IPS-15b (cell line): ENCODE measurements around the gene ITFG2.
"Not testable (repeated sequence)": the region's sequence is repeated elsewhere in the genome, so short reads cannot be mapped to it uniquely, and the experiment has no call there.

Experiments used
- H3K27me3 ChIP-seq: one replicate; pipeline ENCODE4 v1.6.1; 2013; ENCODE audit warnings: low read length; ENCODE audit not compliant: control insufficient read depth, insufficient read depth
- H3K36me3 ChIP-seq: one replicate; pipeline ENCODE4 v1.6.1; 2013; ENCODE audit warnings: low read length; ENCODE audit not compliant: control insufficient read depth, insufficient read depth
- H3K4me1 ChIP-seq: one replicate; pipeline ENCODE4 v1.6.1; 2013; ENCODE audit warnings: mild to moderate bottlenecking, low read length; ENCODE audit not compliant: control insufficient read depth, insufficient read depth
- H3K4me3 ChIP-seq: one replicate; pipeline ENCODE4 v1.5.1; 2013; ENCODE audit warnings: low read depth, low read length
- H3K9ac ChIP-seq: one replicate; pipeline ENCODE4 v1.6.1; 2013; ENCODE audit warnings: low read depth, mild to moderate bottlenecking, low read length
- H3K9me3 ChIP-seq: one replicate; pipeline ENCODE4 v1.6.1; 2013; ENCODE audit warnings: mild to moderate bottlenecking, low read length; ENCODE audit not compliant: control insufficient read depth, insufficient read depth

ITFG2 gene

GRCh38 chr12:2857576-2857975, 45.1 kb downstream of the ITFG2 start:
- H3K36me3 ChIP-seq: peaks cover 22% of the 10 kb centered on the region
- H3K4me3 ChIP-seq: no peak overlapping the region
- H3K9me3 ChIP-seq: no peaks in the 10 kb centered on the region

GRCh38 chr12:2858334-2858733, 45.9 kb downstream of the ITFG2 start:
- Histone ChIP-seq H3K36me3 (peaks cover 29% of the 10 kb centered on the region), H3K27me3 (no peaks in the 10 kb centered on the region), H3K4me1 (no peaks in the 10 kb centered on the region), H3K4me3 (no peak overlapping the region), H3K9me3 (no peaks in the 10 kb centered on the region), H3K9ac (no peak overlapping the region)

More at GRCh38 chr12:2857576-2857975, 45.1 kb downstream of the ITFG2 start:
- no peaks in the 10 kb centered on the region for H3K4me1 ChIP-seq
- no peak overlapping the region for H3K9ac ChIP-seq
- H3K27me3 ChIP-seq: no peaks in the 10 kb centered on the region

GRCh38 chr12:2858944-2859421, 46.5 kb downstream of the ITFG2 start:
- no peak overlapping the region for H3K9ac ChIP-seq
- H3K36me3 ChIP-seq: peaks cover 32% of the 10 kb centered on the region
- no peaks in the 10 kb centered on the region for H3K4me1 ChIP-seq
- no peak overlapping the region for H3K4me3 ChIP-seq
- no peaks in the 10 kb centered on the region for H3K27me3 ChIP-seq
- no peaks in the 10 kb centered on the region for H3K9me3 ChIP-seq

GRCh38 chr12:2860170-2860569, 47.7 kb downstream of the ITFG2 start:
- Histone ChIP-seq H3K4me3 (no peak overlapping the region), H3K9me3 (no peaks in the 10 kb centered on the region), H3K36me3 (peaks cover 43% of the 10 kb centered on the region), H3K27me3 (no peaks in the 10 kb centered on the region), H3K9ac (no peak overlapping the region), H3K4me1 (no peaks in the 10 kb centered on the region)

- no peak overlapping the region for H3K9ac ChIP-seq
- no peaks in the 10 kb centered on the region for H3K27me3 ChIP-seq
- no peaks in the 10 kb centered on the region for H3K4me1 ChIP-seq
- H3K4me3 ChIP-seq: no peak overlapping the region
- peaks cover 63% of the 10 kb centered on the region for H3K36me3 ChIP-seq
- no peaks in the 10 kb centered on the region for H3K9me3 ChIP-seq
These were observed 50.4 kb downstream of the ITFG2 start for GRCh38 chr12:2862876-2863275.

GRCh38 chr12:2863402-2863801, 50.9 kb downstream of the ITFG2 start:
- H3K4me1 ChIP-seq, H3K4me3 ChIP-seq, H3K9ac ChIP-seq, H3K9me3 ChIP-seq, H3K27me3 ChIP-seq: not testable (repeated sequence)
- peaks cover 67% of the 10 kb centered on the region for H3K36me3 ChIP-seq

- Histone ChIP-seq H3K4me1 (no peaks in the 10 kb centered on the region), H3K27me3 (no peaks in the 10 kb centered on the region), H3K9me3 (no peaks in the 10 kb centered on the region), H3K9ac (no peak overlapping the region), H3K4me3 (no peak overlapping the region), H3K36me3 (peaks cover 60% of the 10 kb centered on the region)
These were observed 51.7 kb downstream of the ITFG2 start for GRCh38 chr12:2864198-2864597.

- H3K9ac ChIP-seq, H3K27me3 ChIP-seq, H3K9me3 ChIP-seq, H3K4me1 ChIP-seq, H3K4me3 ChIP-seq: not testable (repeated sequence)
- H3K36me3 ChIP-seq: peaks cover 46% of the 10 kb centered on the region
These were observed 56.6 kb downstream of the ITFG2 start for GRCh38 chr12:2868986-2869632.
